Stimulated activated CD4-positive, alpha-beta T cell treated with anti-CD3 and anti-CD28 coated beads, Interleukin-4, amount 100 ng/mL, for 24 hours (primary cell): Measurements from ENCODE around the gene CHID1.

ENCODE experiments used
- DNase-seq: peaks from one replicate; pipeline ENCODE4 v3.0.0-alpha.2; 2020

Gene CHID1

GRCh38 chr11:844693-845644, 65.6 kb downstream of the CHID1 start:
- no peak for DNase-seq

GRCh38 chr11:843818-844692, 66.6 kb downstream of the CHID1 start:
- DNase-seq, result no peak

GRCh38 chr11:843086-843734, 67.4 kb downstream of the CHID1 start:
- DNase-seq, result no peak

- DNase-seq, result peak; percentile 89
These were observed 68.1 kb downstream of the CHID1 start, which contains the start of the genes POLR2L and TSPAN4 for GRCh38 chr11:842370-843002. Gene POLR2L (minus strand): TSS chr11:842529. CDS start chr11:842508, 21 bp downstream. Gene TSPAN4 (plus strand): TSS chr11:842852. CDS start chr11:850305, 7,453 bp downstream.

GRCh38 chr11:841981-842369, 68.6 kb downstream of the CHID1 start:
- DNase-seq, result no peak

GRCh38 chr11:839875-840617, 70.6 kb downstream of the CHID1 start:
- no peak for DNase-seq

- no peak for DNase-seq
These were observed 71.4 kb downstream of the CHID1 start for GRCh38 chr11:839280-839623.

GRCh38 chr11:838441-839279, 72.0 kb downstream of the CHID1 start:
- no peak for DNase-seq

GRCh38 chr11:837990-838307, 72.7 kb downstream of the CHID1 start:
- no peak for DNase-seq

- DNase-seq, result no peak
These were observed 73.2 kb downstream of the CHID1 start for GRCh38 chr11:837189-837989.

GRCh38 chr11:836700-837099, 73.9 kb downstream of the CHID1 start:
- no peak for DNase-seq

- no peak for DNase-seq
These were observed 74.3 kb downstream of the CHID1 start for GRCh38 chr11:836274-836673.

- DNase-seq, result no peak
These were observed 76.0 kb downstream of the CHID1 start for GRCh38 chr11:834371-835316.

- no peak for DNase-seq
These were observed 76.7 kb downstream of the CHID1 start for GRCh38 chr11:833849-834311.

- DNase-seq, result no peak
These were observed 77.4 kb downstream of the CHID1 start for GRCh38 chr11:833114-833791.

GRCh38 chr11:832529-833113, 78.0 kb downstream of the CHID1 start, which contains the start of gene CD151:
Gene CD151 (plus strand): TSS chr11:832952. CDS start chr11:836070, 3,118 bp downstream.
- no peak for DNase-seq

- DNase-seq, result no peak
These were observed 78.6 kb downstream of the CHID1 start for GRCh38 chr11:831961-832528.
